Lower leg skin (tissue), 3 donors: ENCODE data around the gene YPEL1.

Experiments
- POLR2A ChIP-seq, 2 donors: fragments of 450-650 bp; IDR thresholded peaks; one replicate each; pipeline ENCODE4 v1.6.1; 2016 to 2017; ENCODE audit warnings: antibody characterized with exemption in 2 of 2, mild to moderate bottlenecking in 1 of 2, moderate library complexity in 1 of 2
- TF ChIP-seq, protein P1 (sequence below), 3 donors: fragments of 450-650 bp; IDR thresholded peaks; one replicate each; pipeline ENCODE4 v1.5.1; 2016; ENCODE audit warnings: antibody characterized with exemption in 3 of 3, mild to moderate bottlenecking in 3 of 3, moderate library complexity in 2 of 3

DNA sequence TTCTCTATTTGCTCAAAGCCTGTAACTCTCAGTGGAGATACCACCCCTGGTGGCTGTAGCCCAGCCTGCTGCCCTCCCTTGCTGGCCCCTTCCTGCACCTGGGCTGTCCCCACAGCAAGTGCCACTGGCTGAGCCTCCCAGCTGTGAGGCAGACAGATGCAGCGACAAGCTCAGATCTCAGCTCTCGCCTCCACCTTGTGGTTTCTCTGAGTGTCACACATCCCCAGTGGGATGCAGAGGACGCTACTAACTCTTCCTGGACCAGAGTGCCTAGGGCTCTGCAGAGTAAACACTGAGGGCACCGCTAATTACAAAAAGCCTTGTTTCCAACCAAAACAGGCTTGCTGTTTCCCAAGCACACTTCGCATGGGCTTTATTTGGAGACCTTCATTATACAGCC lies 8.9 kb downstream of the YPEL1 start:
- TF ChIP-seq, protein P1, sequence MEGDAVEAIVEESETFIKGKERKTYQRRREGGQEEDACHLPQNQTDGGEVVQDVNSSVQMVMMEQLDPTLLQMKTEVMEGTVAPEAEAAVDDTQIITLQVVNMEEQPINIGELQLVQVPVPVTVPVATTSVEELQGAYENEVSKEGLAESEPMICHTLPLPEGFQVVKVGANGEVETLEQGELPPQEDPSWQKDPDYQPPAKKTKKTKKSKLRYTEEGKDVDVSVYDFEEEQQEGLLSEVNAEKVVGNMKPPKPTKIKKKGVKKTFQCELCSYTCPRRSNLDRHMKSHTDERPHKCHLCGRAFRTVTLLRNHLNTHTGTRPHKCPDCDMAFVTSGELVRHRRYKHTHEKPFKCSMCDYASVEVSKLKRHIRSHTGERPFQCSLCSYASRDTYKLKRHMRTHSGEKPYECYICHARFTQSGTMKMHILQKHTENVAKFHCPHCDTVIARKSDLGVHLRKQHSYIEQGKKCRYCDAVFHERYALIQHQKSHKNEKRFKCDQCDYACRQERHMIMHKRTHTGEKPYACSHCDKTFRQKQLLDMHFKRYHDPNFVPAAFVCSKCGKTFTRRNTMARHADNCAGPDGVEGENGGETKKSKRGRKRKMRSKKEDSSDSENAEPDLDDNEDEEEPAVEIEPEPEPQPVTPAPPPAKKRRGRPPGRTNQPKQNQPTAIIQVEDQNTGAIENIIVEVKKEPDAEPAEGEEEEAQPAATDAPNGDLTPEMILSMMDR (IDR thresholded peaks at IDR 0.05) = no peak
- TF ChIP-seq POLR2A (IDR thresholded peaks at IDR 0.05) = no peak
